ENCODE measurements around the gene C10orf90. TPM values are rescaled to one million over a fixed set of nuclear protein-coding genes. Genes with fewer than 3 reads are reported as not detected.
A peak's percentile ranks its signal among the peaks of the same experiment; 100 is the strongest.

Gene C10orf90
- total and polyA plus RNA-seq, 2 experiments from 2014 or later: 0.20 TPM; not detected in 1

GRCh38 chr10:126504063-126504760 is 166.3 kb downstream of the C10orf90 start:
- Histone ChIP-seq H3K27me3 (no peaks in the 10 kb centered on the region), H3K36me3 (replicated peaks; ENCODE audit: insufficient read depth, low read depth) (no peaks in the 10 kb centered on the region), H3K79me2 (no peaks in the 10 kb centered on the region), H3K9me3 (ENCODE audit: low read depth) (no peaks in the 10 kb centered on the region), H3K4me3 (no peak overlapping the region), H2AFZ (no peak overlapping the region), H3K4me1 (ENCODE audit: insufficient read depth) (no peaks in the 10 kb centered on the region), H4K20me1 (ENCODE audit: insufficient read depth, poor library complexity, severe bottlenecking) (no peaks in the 10 kb centered on the region), H3K4me2 (no peak overlapping the region), H3K9me2 (replicated peaks; ENCODE audit: insufficient read depth) (no peaks in the 10 kb centered on the region), H3K27ac (no peak overlapping the region)
- 69% methylated on average over 23 of the region's 23 CpGs for WGBS (ENCODE audit: low lambda C conversion rate, missing lambda C conversion rate)
- peak; percentile 67 for DNase-seq (ENCODE audit: low spot score)
- TF ChIP-seq CTCF (IDR thresholded peaks at IDR 0.05; ENCODE audit: poor library complexity) (peak; percentile 77), EZH2 (IDR thresholded peaks at IDR 0.05; ENCODE audit: borderline replicate concordance) (no peak)

GRCh38 chr10:126503392-126504062 is 167.0 kb downstream of the C10orf90 start:
- Histone ChIP-seq H3K36me3 (replicated peaks; ENCODE audit: insufficient read depth, low read depth) (no peaks in the 10 kb centered on the region), H3K4me1 (ENCODE audit: insufficient read depth) (no peaks in the 10 kb centered on the region), H2AFZ (no peak overlapping the region), H3K79me2 (no peaks in the 10 kb centered on the region), H3K9me3 (ENCODE audit: low read depth) (no peaks in the 10 kb centered on the region), H3K9me2 (replicated peaks; ENCODE audit: insufficient read depth) (no peaks in the 10 kb centered on the region), H3K27ac (no peak overlapping the region), H3K27me3 (no peaks in the 10 kb centered on the region), H3K4me2 (no peak overlapping the region), H3K4me3 (no peak overlapping the region), H4K20me1 (ENCODE audit: insufficient read depth, poor library complexity, severe bottlenecking) (no peaks in the 10 kb centered on the region)
- no peak for TF ChIP-seq CTCF (IDR thresholded peaks at IDR 0.05; ENCODE audit: poor library complexity)
- no peak for TF ChIP-seq EZH2phosphoT487 (IDR thresholded peaks at IDR 0.05; ENCODE audit: low read depth, severe bottlenecking, unreplicated experiment)
- TF ChIP-seq EZH2 (IDR thresholded peaks at IDR 0.05; ENCODE audit: borderline replicate concordance): no peak
- WGBS (ENCODE audit: low lambda C conversion rate, missing lambda C conversion rate): 94% methylated on average over 12 of the region's 12 CpGs
- DNase-seq (ENCODE audit: low spot score): no peak

GRCh38 chr10:126502441-126502840 is 168.1 kb downstream of the C10orf90 start:
- WGBS (ENCODE audit: low lambda C conversion rate, missing lambda C conversion rate): 81% methylated on average over 1 of the region's 1 CpG
- no peaks in the 10 kb centered on the region for H3K9me2 ChIP-seq (replicated peaks; ENCODE audit: insufficient read depth)
- no peak for DNase-seq (ENCODE audit: low spot score)

More at GRCh38 chr10:126502441-126502840, 168.1 kb downstream of the C10orf90 start:
- TF ChIP-seq CTCF (IDR thresholded peaks at IDR 0.05; ENCODE audit: poor library complexity): no peak
- no peak for TF ChIP-seq EZH2phosphoT487 (IDR thresholded peaks at IDR 0.05; ENCODE audit: low read depth, severe bottlenecking, unreplicated experiment)
- TF ChIP-seq EZH2 (IDR thresholded peaks at IDR 0.05; ENCODE audit: borderline replicate concordance): no peak
- Histone ChIP-seq H4K20me1 (ENCODE audit: insufficient read depth, poor library complexity, severe bottlenecking) (no peaks in the 10 kb centered on the region), H3K4me1 (ENCODE audit: insufficient read depth) (no peaks in the 10 kb centered on the region), H3K79me2 (no peaks in the 10 kb centered on the region), H3K4me3 (no peak overlapping the region), H3K27ac (no peak overlapping the region), H2AFZ (no peak overlapping the region), H3K27me3 (no peaks in the 10 kb centered on the region), H3K36me3 (replicated peaks; ENCODE audit: insufficient read depth, low read depth) (no peaks in the 10 kb centered on the region), H3K4me2 (no peak overlapping the region), H3K9me3 (ENCODE audit: low read depth) (no peaks in the 10 kb centered on the region)

Data from hepatocyte (in vitro differentiated cells).